A673 (cell line): ENCODE results near the gene RPS6KL1. TPM values are rescaled to one million over a fixed set of nuclear protein-coding genes. Genes with fewer than 3 reads are reported as not detected.

Experiments used
- BruUV-seq: library from RNA; stranded (reverse); fragments of 400-500 nt; replicated peaks from 2 replicates; lab custom pipeline; 2021; lab: Mats Ljungman, UMichigan
- CTCF ChIA-PET: fragments of 300-600 bp; sonication (Branson Sonifier 250); formaldehyde crosslinking; loops from one replicate; lab custom pipeline; 2022; ENCODE audit warnings: antibody characterized with exemption; lab: Charles Lee
- POLR2A ChIA-PET: fragments of 300-600 bp; sonication (Branson Sonifier 250); formaldehyde crosslinking; loops from one replicate; lab custom pipeline; 2022; ENCODE audit warnings: antibody characterized with exemption; ENCODE audit not compliant: low non-redundant PET; lab: Charles Lee
- DNase-seq: peaks from one replicate; pipeline ENCODE4 v3.0.0-alpha.2; 2015; ENCODE audit warnings: low spot score
- H3K27ac ChIP-seq: fragments of 200-600 bp; sonication (generic); 2 replicates; pipeline ENCODE4 v1.5.1; 2016; ENCODE audit warnings: mixed run types, low read depth, mild to moderate bottlenecking, mixed read lengths, antibody characterized with exemption, low read length; ENCODE audit not compliant: poor library complexity, severe bottlenecking
- H3K27me3 ChIP-seq: fragments of 200-600 bp; sonication (generic); replicated peaks from 2 replicates; pipeline ENCODE4 v1.6.1; 2017; ENCODE audit warnings: mixed run types, low read depth, mild to moderate bottlenecking, mixed read lengths, antibody characterized with exemption, low read length; ENCODE audit not compliant: insufficient read depth, poor library complexity
- H3K36me3 ChIP-seq: fragments of 200-600 bp; sonication (generic); 2 replicates; pipeline ENCODE4 v1.6.1; 2016; ENCODE audit warnings: mixed run types, mild to moderate bottlenecking, mixed read lengths, antibody characterized with exemption, low read length; ENCODE audit not compliant: insufficient read depth, poor library complexity, severe bottlenecking
- H3K4me1 ChIP-seq: fragments of 200-600 bp; sonication (generic); 2 replicates; pipeline ENCODE4 v1.6.1; 2017; ENCODE audit warnings: mixed run types, mild to moderate bottlenecking, mixed read lengths, antibody characterized with exemption, low read length; ENCODE audit not compliant: insufficient read depth, poor library complexity, severe bottlenecking
- H3K4me3 ChIP-seq: fragments of 200-600 bp; sonication (generic); 2 replicates; pipeline ENCODE4 v1.5.1; 2016; ENCODE audit warnings: low read depth, mixed run types, mild to moderate bottlenecking, mixed read lengths, low read length; ENCODE audit not compliant: poor library complexity, severe bottlenecking
- H3K9me3 ChIP-seq: fragments of 200-600 bp; sonication (generic); 2 replicates; pipeline ENCODE4 v1.6.1; 2016; ENCODE audit warnings: mixed run types, low read depth, mild to moderate bottlenecking, mixed read lengths, antibody characterized with exemption, low read length; ENCODE audit not compliant: poor library complexity, severe bottlenecking
- CTCF ChIP-seq: fragments of 300-800, 200-600 bp; sonication (generic); conservative IDR thresholded peaks from 2 replicates; pipeline ENCODE4 v1.5.1; 2017; ENCODE audit warnings: low read depth, mild to moderate bottlenecking, antibody characterized with exemption, low read length, moderate library complexity, mixed read lengths
- EZH2 ChIP-seq: fragments of 200-600 bp; sonication (generic); IDR thresholded peaks from 2 replicates; pipeline ENCODE4 v1.6.1; 2017; ENCODE audit warnings: borderline replicate concordance, low read depth, mild to moderate bottlenecking, mixed read lengths, antibody characterized with exemption, low read length; ENCODE audit not compliant: poor library complexity, severe bottlenecking
- intact Hi-C: fragments of 100-400 bp; cut with micrococcal nuclease; formaldehyde crosslinking; loops from one replicate; pipeline ENCODE4 v1.10.0; 2022; ENCODE audit not compliant: unreplicated experiment
- total RNA-seq: library from RNA; stranded (reverse); gene quantifications from 2 replicates; pipeline ENCODE4 v1.2.3, GENCODE V29; 2021

The RPS6KL1 gene
- total RNA-seq, 1 experiment from 2014 or later: 0.80 TPM

GRCh38 chr14:74950795-74951442, 27.9 kb upstream of the RPS6KL1 start:
- H3K27ac ChIP-seq: peak overlapping the region; percentile 23
- ChIA-PET CTCF (no interaction called here), POLR2A (no interaction called here)
- no peaks in the 10 kb centered on the region for H3K27me3 ChIP-seq
- intact Hi-C loops: loop anchor here (5.0 kb wide), 1 partner anchor 116 kb away; the partner anchor contains the start of gene ZC2HC1C
- TF ChIP-seq CTCF (no peak), EZH2 (no peak)
- H3K4me1 ChIP-seq: peaks cover 18% of the 10 kb centered on the region
- no peaks in the 10 kb centered on the region for H3K9me3 ChIP-seq
- no TSS peak for BruUV-seq
- H3K36me3 ChIP-seq: no peaks in the 10 kb centered on the region
- H3K4me3 ChIP-seq: no peak overlapping the region
- no peak for DNase-seq

- Histone ChIP-seq H3K27ac (peak overlapping the region; percentile 27), H3K4me1 (peaks cover 17% of the 10 kb centered on the region), H3K36me3 (no peaks in the 10 kb centered on the region), H3K9me3 (no peaks in the 10 kb centered on the region), H3K27me3 (no peaks in the 10 kb centered on the region), H3K4me3 (no peak overlapping the region)
- intact Hi-C loops: loop anchor here (5.0 kb wide), 2 partner anchors 117 to 347 kb away; partner anchors contain the start of gene ZC2HC1C
- ChIA-PET CTCF (no interaction called here), POLR2A (no interaction called here)
- BruUV-seq: no TSS peak
- TF ChIP-seq CTCF (no peak), EZH2 (no peak)
- DNase-seq: no peak
These were observed 27.0 kb upstream of the RPS6KL1 start for GRCh38 chr14:74949859-74950573.

DNA sequence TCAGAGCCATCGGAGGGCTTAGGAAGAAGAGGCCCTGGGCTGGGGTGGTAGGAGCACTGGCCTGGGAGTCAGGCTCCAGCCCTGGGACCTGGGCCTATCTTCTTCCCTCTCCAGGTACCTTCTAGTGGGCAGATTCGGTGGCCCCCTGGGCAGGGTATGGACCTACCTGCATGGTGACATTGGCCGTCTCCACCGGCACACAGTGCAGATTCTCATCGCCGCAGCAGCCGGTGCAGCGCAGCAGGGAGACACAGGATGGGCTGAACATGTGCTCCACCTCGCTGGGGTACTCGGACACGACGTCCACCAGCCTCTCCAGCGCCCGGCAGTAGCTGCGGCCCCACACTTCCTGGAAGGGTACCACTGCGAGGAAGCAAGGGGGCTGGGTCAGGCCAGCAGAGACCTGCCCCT, 26.1 kb upstream of the RPS6KL1 start:
- no TSS peak for BruUV-seq
- intact Hi-C loops: loop anchor here (5.0 kb wide), 1 partner anchor 348 kb away; no protein-coding TSS in a partner anchor
- Histone ChIP-seq H3K36me3 (no peaks in the 10 kb centered on the region), H3K4me3 (no peak overlapping the region), H3K4me1 (peaks cover 9% of the 10 kb centered on the region), H3K27me3 (no peaks in the 10 kb centered on the region), H3K9me3 (no peaks in the 10 kb centered on the region), H3K27ac (no peak overlapping the region)
- TF ChIP-seq CTCF (no peak), EZH2 (no peak)
- no peak for DNase-seq
- ChIA-PET CTCF (interaction anchor here (0.5 kb wide), 1 partner anchor 317 kb away, joined by 5 read pairs; no protein-coding TSS in a partner anchor), POLR2A (no interaction called here)
